ENCODE data around the gene SNAPIN. TPM values are rescaled to one million over a fixed set of nuclear protein-coding genes. Genes with fewer than 3 reads are reported as not detected.

Gene SNAPIN
- total RNA-seq, 1 experiment from 2014 or later = 46.8 TPM

DNA sequence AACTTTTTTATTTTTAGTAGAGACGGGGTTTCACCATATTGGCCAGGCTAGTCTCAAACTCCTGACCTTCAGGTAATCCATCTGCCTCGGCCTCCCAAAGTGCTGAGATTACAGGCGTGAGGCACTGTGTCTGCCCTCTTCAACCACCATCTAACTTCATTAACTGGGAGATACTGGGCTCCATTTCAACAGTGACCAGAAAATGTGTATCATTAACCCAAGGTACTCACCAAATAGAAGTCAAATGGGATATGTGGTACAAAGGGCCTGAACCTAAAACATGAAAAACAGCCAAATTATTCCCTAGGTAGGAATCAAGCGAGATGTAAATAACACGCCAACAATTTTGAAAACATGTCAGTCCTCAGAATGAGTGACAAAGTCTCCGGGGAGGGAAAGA, 11.1 kb downstream of the SNAPIN start:
- ChIA-PET CTCF (no interaction called here), POLR2A (no interaction called here)
- intact Hi-C loops (cut with micrococcal nuclease; ENCODE audit: unreplicated experiment) (no loop called here), in situ Hi-C loops (cut with HindIII; ENCODE audit: low pct_unique_long_range_greater_than_20kb, low sequenced_read_pairs) (no loop called here)
- TF ChIP-seq TCF7L2 (IDR thresholded peaks at IDR 0.05; ENCODE audit: low read depth, low read length) (no peak), SIN3A (IDR thresholded peaks at IDR 0.05; ENCODE audit: borderline replicate concordance, insufficient read depth, low read depth, low read length) (no peak), POLR2AphosphoS5 (IDR thresholded peaks at IDR 0.05; ENCODE audit: low read depth, low read length) (no peak)
- TF ChIP-seq, protein P1, sequence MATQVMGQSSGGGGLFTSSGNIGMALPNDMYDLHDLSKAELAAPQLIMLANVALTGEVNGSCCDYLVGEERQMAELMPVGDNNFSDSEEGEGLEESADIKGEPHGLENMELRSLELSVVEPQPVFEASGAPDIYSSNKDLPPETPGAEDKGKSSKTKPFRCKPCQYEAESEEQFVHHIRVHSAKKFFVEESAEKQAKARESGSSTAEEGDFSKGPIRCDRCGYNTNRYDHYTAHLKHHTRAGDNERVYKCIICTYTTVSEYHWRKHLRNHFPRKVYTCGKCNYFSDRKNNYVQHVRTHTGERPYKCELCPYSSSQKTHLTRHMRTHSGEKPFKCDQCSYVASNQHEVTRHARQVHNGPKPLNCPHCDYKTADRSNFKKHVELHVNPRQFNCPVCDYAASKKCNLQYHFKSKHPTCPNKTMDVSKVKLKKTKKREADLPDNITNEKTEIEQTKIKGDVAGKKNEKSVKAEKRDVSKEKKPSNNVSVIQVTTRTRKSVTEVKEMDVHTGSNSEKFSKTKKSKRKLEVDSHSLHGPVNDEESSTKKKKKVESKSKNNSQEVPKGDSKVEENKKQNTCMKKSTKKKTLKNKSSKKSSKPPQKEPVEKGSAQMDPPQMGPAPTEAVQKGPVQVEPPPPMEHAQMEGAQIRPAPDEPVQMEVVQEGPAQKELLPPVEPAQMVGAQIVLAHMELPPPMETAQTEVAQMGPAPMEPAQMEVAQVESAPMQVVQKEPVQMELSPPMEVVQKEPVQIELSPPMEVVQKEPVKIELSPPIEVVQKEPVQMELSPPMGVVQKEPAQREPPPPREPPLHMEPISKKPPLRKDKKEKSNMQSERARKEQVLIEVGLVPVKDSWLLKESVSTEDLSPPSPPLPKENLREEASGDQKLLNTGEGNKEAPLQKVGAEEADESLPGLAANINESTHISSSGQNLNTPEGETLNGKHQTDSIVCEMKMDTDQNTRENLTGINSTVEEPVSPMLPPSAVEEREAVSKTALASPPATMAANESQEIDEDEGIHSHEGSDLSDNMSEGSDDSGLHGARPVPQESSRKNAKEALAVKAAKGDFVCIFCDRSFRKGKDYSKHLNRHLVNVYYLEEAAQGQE (IDR thresholded peaks at IDR 0.05; ENCODE audit: insufficient read depth in 1 of 2, low read depth in 2 of 2, low read length in 1 of 2) = no peak
- TF ChIP-seq, protein P2, sequence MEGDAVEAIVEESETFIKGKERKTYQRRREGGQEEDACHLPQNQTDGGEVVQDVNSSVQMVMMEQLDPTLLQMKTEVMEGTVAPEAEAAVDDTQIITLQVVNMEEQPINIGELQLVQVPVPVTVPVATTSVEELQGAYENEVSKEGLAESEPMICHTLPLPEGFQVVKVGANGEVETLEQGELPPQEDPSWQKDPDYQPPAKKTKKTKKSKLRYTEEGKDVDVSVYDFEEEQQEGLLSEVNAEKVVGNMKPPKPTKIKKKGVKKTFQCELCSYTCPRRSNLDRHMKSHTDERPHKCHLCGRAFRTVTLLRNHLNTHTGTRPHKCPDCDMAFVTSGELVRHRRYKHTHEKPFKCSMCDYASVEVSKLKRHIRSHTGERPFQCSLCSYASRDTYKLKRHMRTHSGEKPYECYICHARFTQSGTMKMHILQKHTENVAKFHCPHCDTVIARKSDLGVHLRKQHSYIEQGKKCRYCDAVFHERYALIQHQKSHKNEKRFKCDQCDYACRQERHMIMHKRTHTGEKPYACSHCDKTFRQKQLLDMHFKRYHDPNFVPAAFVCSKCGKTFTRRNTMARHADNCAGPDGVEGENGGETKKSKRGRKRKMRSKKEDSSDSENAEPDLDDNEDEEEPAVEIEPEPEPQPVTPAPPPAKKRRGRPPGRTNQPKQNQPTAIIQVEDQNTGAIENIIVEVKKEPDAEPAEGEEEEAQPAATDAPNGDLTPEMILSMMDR (IDR thresholded peaks at IDR 0.05) = no peak
- no TSS peak for BruUV-seq (replicated peaks)
- Histone ChIP-seq H3K4me1 (ENCODE audit: control insufficient read depth, insufficient read depth, low read length) (peaks cover 14% of the 10 kb centered on the region; the same call in 1 of the 2 replicates), H3K4me3 (ENCODE audit: low read depth in 2 of 2, low read length in 2 of 2) (peak overlapping the region; percentile 66 to 96), H3K27me3 (ENCODE audit: control insufficient read depth, insufficient read depth, low read length) (no peaks in the 10 kb centered on the region), H3K27ac (ENCODE audit: low read length) (peak overlapping the region; percentile 94), H3K36me3 (ENCODE audit: control insufficient read depth, insufficient read depth, low read length) (peaks cover 29% of the 10 kb centered on the region), H3K9me3 (ENCODE audit: control insufficient read depth, insufficient read depth, low read depth, low read length) (no peaks in the 10 kb centered on the region)
- DNase-seq (ENCODE audit: low read depth, low spot score) (no peak), ATAC-seq (no peak)

DNA sequence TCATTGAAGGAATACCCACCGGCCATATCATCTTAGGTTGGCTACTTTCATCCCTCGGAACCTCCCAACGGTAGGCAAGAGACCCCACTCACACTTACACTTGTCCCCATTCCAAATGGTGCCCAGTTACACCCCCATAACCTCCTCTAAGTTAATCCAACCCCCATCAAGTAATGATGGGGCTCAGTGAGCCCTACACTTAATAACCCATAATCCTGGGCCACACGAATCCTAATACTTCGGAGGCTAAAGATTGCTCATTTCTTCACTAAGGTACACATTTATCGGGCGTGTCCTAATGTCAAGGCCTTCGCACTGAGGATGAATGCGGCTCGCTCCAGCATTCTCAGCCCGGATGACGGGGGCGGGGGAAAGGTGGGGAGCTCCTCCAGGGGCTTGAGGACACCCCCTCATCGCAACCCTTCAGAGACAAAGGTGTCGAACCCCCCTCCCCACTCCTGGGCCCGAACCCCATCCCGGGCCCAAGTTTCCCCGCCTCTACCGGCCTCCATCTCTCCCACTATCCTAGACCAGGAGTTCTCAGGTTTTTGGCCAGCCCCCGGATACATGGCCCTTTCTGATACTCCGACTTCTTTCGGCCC, 11.9 kb downstream of the SNAPIN start:
- no peaks in the 10 kb centered on the region for H3K9me3 ChIP-seq (ENCODE audit: control insufficient read depth, insufficient read depth, low read depth, low read length)
- H3K27me3 ChIP-seq (ENCODE audit: control insufficient read depth, insufficient read depth, low read length) = no peaks in the 10 kb centered on the region
- ATAC-seq (peak; percentile 19), DNase-seq (ENCODE audit: low read depth, low spot score) (no peak)
- H3K4me3 ChIP-seq (ENCODE audit: low read depth in 2 of 2, low read length in 2 of 2) = peak overlapping the region; percentile 66 to 96
- CTCF ChIA-PET = no interaction called here
- peaks cover 14% of the 10 kb centered on the region; the same call in 1 of the 2 replicates for H3K4me1 ChIP-seq (ENCODE audit: control insufficient read depth, insufficient read depth, low read length)
- in situ Hi-C loops (cut with HindIII; ENCODE audit: low pct_unique_long_range_greater_than_20kb, low sequenced_read_pairs) (no loop called here), intact Hi-C loops (cut with micrococcal nuclease; ENCODE audit: unreplicated experiment) (no loop called here)
- POLR2A ChIA-PET = interaction anchor here (0.6 kb wide), 1 partner anchor 327 kb away, joined by 3 read pairs; no protein-coding TSS in a partner anchor
- peaks cover 21% of the 10 kb centered on the region for H3K36me3 ChIP-seq (ENCODE audit: control insufficient read depth, insufficient read depth, low read length)
- BruUV-seq (replicated peaks) = TSS peak; percentile 96
- H3K27ac ChIP-seq (ENCODE audit: low read length) = peak overlapping the region; percentile 94
- TF ChIP-seq, protein P2 (IDR thresholded peaks at IDR 0.05) = no peak
- no peak for TF ChIP-seq POLR2AphosphoS5 (IDR thresholded peaks at IDR 0.05; ENCODE audit: low read depth, low read length)
- TF ChIP-seq, protein P1 (IDR thresholded peaks at IDR 0.05; ENCODE audit: insufficient read depth in 1 of 2, low read depth in 2 of 2, low read length in 1 of 2) = 0 out of 4 replicates have a peak, but pooled peaks of 1 of the 2 experiments have one; percentile 15

Data from Panc1 (cell line).